GM12891 (cell line): ENCODE measurements around the gene ZC3H18.

Source experiments
- PAX5 ChIP-seq: IDR thresholded peaks from 2 replicates; pipeline ENCODE4 v1.6.1; 2011; ENCODE audit warnings: low read length, moderate library complexity, mild to moderate bottlenecking; ENCODE audit not compliant: insufficient read depth, severe bottlenecking
- POLR2A ChIP-seq: IDR thresholded peaks from 2 replicates; pipeline ENCODE4 v1.6.1; 2011; ENCODE audit warnings: low read depth, low read length, control low read depth
- POLR2AphosphoS5 ChIP-seq: IDR thresholded peaks from 2 replicates; pipeline ENCODE4 v1.6.1; 2011; ENCODE audit warnings: low read depth, low read length, control low read depth
- POU2F2 ChIP-seq: IDR thresholded peaks from 2 replicates; pipeline ENCODE4 v1.6.1; 2011; ENCODE audit warnings: low read depth, mild to moderate bottlenecking, control low read depth, low read length, moderate library complexity
- SPI1 ChIP-seq: IDR thresholded peaks from 2 replicates; pipeline ENCODE4 v1.6.1; 2011; ENCODE audit warnings: low read depth, low read length, control low read depth
- TAF1 ChIP-seq: IDR thresholded peaks from 2 replicates; pipeline ENCODE4 v1.6.1; 2011; ENCODE audit warnings: low read depth, low read length, control low read depth

GRCh38 chr16:88634141-88634993, 64.2 kb downstream of the ZC3H18 start:
- no peak for TF ChIP-seq POLR2A
- TF ChIP-seq SPI1: 0 out of 2 replicates have a peak, but pooled peaks have one; percentile 7
- TF ChIP-seq POLR2AphosphoS5: no peak
- TF ChIP-seq TAF1: no peak
- no peak for TF ChIP-seq POU2F2
- TF ChIP-seq PAX5: no peak
